Skeletal muscle tissue (tissue), 4 donors: ENCODE data around the gene TRABD. TPM values are rescaled to one million over a fixed set of nuclear protein-coding genes. Genes with fewer than 3 reads are reported as not detected.
"Not testable (repeated sequence)": the region's sequence is repeated elsewhere in the genome, so short reads cannot be mapped to it uniquely, and the experiment has no call there.

ENCODE experiments used
- H3K27ac ChIP-seq: one replicate; pipeline ENCODE4 v1.7.0; 2013; ENCODE audit warnings: mild to moderate bottlenecking, low read depth, low read length, inconsistent platforms
- H3K27me3 ChIP-seq, 3 donors: one replicate each; pipeline ENCODE4 v1.7.0; 2013; ENCODE audit warnings: low read length in 3 of 3; ENCODE audit not compliant: control insufficient read depth in 3 of 3, insufficient read depth in 3 of 3
- H3K36me3 ChIP-seq, 3 donors: one replicate each; pipeline ENCODE4 v1.7.0; 2013; ENCODE audit warnings: low read length in 3 of 3; ENCODE audit not compliant: control insufficient read depth in 3 of 3, insufficient read depth in 3 of 3
- H3K4me1 ChIP-seq, 3 donors: one replicate each; pipeline ENCODE4 v1.7.0; 2013; ENCODE audit warnings: low read length in 3 of 3, mild to moderate bottlenecking in 3 of 3; ENCODE audit not compliant: control insufficient read depth in 3 of 3, insufficient read depth in 3 of 3
- H3K4me3 ChIP-seq, 3 donors: one replicate each; pipeline ENCODE4 v1.7.0; 2013; ENCODE audit warnings: low read length in 3 of 3
- H3K9ac ChIP-seq, 3 donors: one replicate each; pipeline ENCODE4 v1.7.0; 2013; ENCODE audit warnings: low read length in 3 of 3, mild to moderate bottlenecking in 3 of 3, moderate library complexity in 2 of 3, low read depth in 1 of 3
- H3K9me3 ChIP-seq, 3 donors: one replicate each; pipeline ENCODE4 v1.7.0; 2013; ENCODE audit warnings: low read length in 3 of 3; ENCODE audit not compliant: control insufficient read depth in 3 of 3
- total RNA-seq: library from RNA; depleted of rRNA; stranded (reverse); fragments of >200 nt; gene quantifications from one replicate; pipeline ENCODE4 v1.2.3, GENCODE V29; 2014
- donor health status: Osteomylitis.

TRABD gene
- total RNA-seq, 1 donor from 2014 or later, result 4.7 TPM

DNA sequence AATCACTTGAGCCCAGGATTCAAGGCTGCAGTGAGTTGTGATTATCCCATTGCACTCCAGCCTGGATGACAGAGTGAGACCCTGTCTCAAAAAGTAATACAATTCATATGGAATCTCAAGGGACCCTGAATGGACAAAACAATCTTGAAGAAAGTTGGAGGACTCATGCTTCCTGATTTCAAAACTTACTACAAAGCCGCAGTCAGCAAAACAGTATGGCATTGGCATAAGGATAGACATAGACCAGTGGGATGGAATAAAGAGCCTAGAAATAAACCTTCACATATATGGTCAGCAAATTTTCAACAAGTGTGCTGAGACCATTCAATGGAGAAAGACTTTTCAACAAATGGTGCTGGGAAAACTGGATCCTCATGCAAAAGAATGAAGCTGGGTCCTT is 17.6 kb downstream of the TRABD start:
- Histone ChIP-seq H3K9ac (no peak overlapping the region), H3K4me1 (peaks cover 36 to 50% (median 44%) of the 10 kb centered on the region in 3 donors), H3K36me3 (peaks cover 15 to 24% (median 18%) of the 10 kb centered on the region in 3 donors), H3K27me3 (no peaks in the 10 kb centered on the region), H3K27ac (no peak overlapping the region), H3K4me3 (no peak overlapping the region), H3K9me3 (no peaks in the 10 kb centered on the region)

DNA sequence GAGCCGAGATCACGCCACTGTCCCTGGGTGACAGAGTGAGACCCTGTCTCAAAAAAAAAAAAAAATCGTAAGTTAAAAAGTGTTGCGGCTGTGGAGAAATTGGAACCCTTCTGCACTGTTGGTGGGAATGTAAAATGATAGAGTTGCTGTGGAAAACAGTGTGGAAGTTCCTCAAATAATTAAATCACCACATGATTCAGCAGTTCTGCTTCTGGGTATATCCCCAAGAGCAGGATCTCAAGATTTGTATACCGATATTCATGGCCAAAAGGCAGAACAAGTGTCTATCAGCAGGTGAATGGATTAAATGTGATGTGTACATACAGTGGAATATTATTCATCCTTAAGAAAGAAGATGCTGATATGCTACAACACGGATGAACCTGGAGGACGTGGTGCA is 18.9 kb downstream of the TRABD start:
- H3K4me1 ChIP-seq, result peaks cover 34 to 50% (median 49%) of the 10 kb centered on the region in 3 donors
- no peak overlapping the region for H3K27ac ChIP-seq
- H3K36me3 ChIP-seq, result peaks cover 20 to 31% (median 22%) of the 10 kb centered on the region in 3 donors
- H3K9ac ChIP-seq, result no peak overlapping the region
- no peak overlapping the region for H3K4me3 ChIP-seq
- H3K27me3 ChIP-seq, result no peaks in the 10 kb centered on the region
- no peaks in the 10 kb centered on the region for H3K9me3 ChIP-seq

DNA sequence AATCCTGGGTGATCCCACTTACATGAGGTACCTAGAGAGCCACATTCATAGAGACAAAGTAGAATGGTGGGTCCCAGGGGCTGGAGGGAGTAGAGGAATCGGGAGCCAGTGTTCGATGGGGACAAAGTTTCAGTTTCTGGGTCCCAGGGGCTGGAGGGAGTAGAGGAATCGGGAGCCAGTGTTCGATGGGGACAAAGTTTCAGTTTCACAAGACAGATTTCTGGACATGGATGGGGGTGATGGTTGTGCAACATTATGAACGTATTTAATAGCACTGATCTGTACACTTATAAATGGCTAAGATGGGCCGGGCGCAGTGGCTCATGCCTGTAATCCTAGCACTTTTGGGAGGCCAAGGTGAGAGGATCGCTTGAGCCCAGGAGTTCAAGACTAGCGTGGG is 19.3 kb downstream of the TRABD start:
- not testable (repeated sequence) for H3K9ac ChIP-seq, H3K27ac ChIP-seq, H3K27me3 ChIP-seq, H3K4me3 ChIP-seq, H3K9me3 ChIP-seq
- Histone ChIP-seq H3K36me3 (peaks cover 22 to 32% (median 23%) of the 10 kb centered on the region in 3 donors), H3K4me1 (peaks cover 30 to 46% (median 45%) of the 10 kb centered on the region in 3 donors)

DNA sequence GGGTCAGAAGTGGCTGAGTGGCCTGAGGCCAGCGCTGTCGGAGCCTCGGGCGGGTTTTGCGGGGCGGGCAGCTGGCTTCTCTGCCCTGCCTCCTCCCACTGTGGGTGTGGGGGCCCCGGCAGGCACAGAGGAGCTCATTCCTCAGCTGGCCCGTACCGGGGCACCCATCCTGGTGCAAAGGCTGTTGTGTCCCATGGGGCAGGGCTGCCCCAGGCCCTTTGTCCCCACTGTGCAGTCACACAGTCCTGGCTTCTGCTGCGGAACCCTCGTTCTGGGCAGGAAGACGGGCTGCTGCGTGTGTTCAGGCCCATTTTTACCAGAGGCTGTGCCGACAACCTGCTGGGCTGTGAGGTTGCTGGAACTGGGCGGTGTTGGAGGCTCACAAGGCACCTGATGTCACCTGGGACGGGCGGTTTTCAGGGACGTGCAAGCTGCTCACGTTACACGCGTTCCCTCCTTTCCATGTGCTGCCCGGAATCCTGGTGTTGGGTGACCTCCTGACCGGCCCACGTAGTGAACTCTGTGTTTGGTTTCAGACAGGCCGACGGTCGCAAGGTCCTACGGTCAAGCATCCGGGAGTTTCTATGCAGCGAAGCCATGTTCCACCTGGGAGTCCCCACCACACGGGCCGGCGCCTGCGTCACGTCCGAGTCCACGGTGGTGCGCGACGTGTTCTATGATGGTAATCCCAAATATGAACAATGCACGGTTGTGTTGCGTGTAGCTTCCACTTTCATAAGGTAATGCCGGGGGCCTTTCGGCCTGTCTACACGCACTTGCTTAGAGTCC is 20.3 kb downstream of the TRABD start:
- H3K27me3 ChIP-seq, result no peaks in the 10 kb centered on the region
- no peak overlapping the region for H3K27ac ChIP-seq
- peaks cover 27 to 44% (median 43%) of the 10 kb centered on the region in 3 donors for H3K4me1 ChIP-seq
- peaks cover 30 to 42% (median 32%) of the 10 kb centered on the region in 3 donors for H3K36me3 ChIP-seq
- H3K9ac ChIP-seq, result peak overlapping the region in 1 of 3 donors; percentile 57
- H3K9me3 ChIP-seq, result no peaks in the 10 kb centered on the region
- H3K4me3 ChIP-seq, result no peak overlapping the region

GRCh38 chr22:50206599-50206998 is 20.9 kb downstream of the TRABD start:
- Histone ChIP-seq H3K4me1 (peaks cover 26 to 43% (median 42%) of the 10 kb centered on the region in 3 donors), H3K9ac (peak overlapping the region in 1 of 3 donors; percentile 57), H3K9me3 (no peaks in the 10 kb centered on the region), H3K36me3 (peaks cover 35 to 48% (median 36%) of the 10 kb centered on the region in 3 donors), H3K27ac (no peak overlapping the region), H3K27me3 (no peaks in the 10 kb centered on the region), H3K4me3 (no peak overlapping the region)

- peaks cover 18 to 35% (median 35%) of the 10 kb centered on the region in 3 donors for H3K4me1 ChIP-seq
- H3K36me3 ChIP-seq, result peaks cover 38 to 53% (median 39%) of the 10 kb centered on the region in 3 donors
- no peak overlapping the region for H3K4me3 ChIP-seq
- no peaks in the 10 kb centered on the region for H3K9me3 ChIP-seq
- H3K9ac ChIP-seq, result no peak overlapping the region
- no peaks in the 10 kb centered on the region for H3K27me3 ChIP-seq
- no peak overlapping the region for H3K27ac ChIP-seq
Observed at GRCh38 chr22:50207383-50208140, 21.8 kb downstream of the TRABD start.

GRCh38 chr22:50208430-50208938 is 22.8 kb downstream of the TRABD start:
- Histone ChIP-seq H3K27me3 (no peaks in the 10 kb centered on the region), H3K27ac (no peak overlapping the region), H3K36me3 (peaks cover 46 to 59% (median 47%) of the 10 kb centered on the region in 3 donors), H3K4me3 (no peak overlapping the region), H3K4me1 (peaks cover 18 to 35% (median 35%) of the 10 kb centered on the region in 3 donors), H3K9me3 (no peaks in the 10 kb centered on the region), H3K9ac (peak overlapping the region in 1 of 3 donors; percentile 16)

GRCh38 chr22:50208939-50209892 is 23.5 kb downstream of the TRABD start:
- H3K9ac ChIP-seq, result no peak overlapping the region
- H3K27ac ChIP-seq, result no peak overlapping the region
- peaks cover 18 to 35% (median 35%) of the 10 kb centered on the region in 3 donors for H3K4me1 ChIP-seq
- no peaks in the 10 kb centered on the region for H3K27me3 ChIP-seq
- peaks cover 42 to 59% (median 47%) of the 10 kb centered on the region in 3 donors for H3K36me3 ChIP-seq
- no peak overlapping the region for H3K4me3 ChIP-seq
- no peaks in the 10 kb centered on the region for H3K9me3 ChIP-seq

GRCh38 chr22:50209893-50210292 is 24.2 kb downstream of the TRABD start:
- Histone ChIP-seq H3K36me3 (peaks cover 45 to 63% (median 50%) of the 10 kb centered on the region in 3 donors), H3K4me3 (no peak overlapping the region), H3K9ac (no peak overlapping the region), H3K27me3 (no peaks in the 10 kb centered on the region), H3K27ac (no peak overlapping the region), H3K9me3 (no peaks in the 10 kb centered on the region), H3K4me1 (peaks cover 18 to 35% (median 32%) of the 10 kb centered on the region in 3 donors)
